K562 (cell line): ENCODE results near the gene PCDH12. TPM values are rescaled to one million over a fixed set of nuclear protein-coding genes. Genes with fewer than 3 reads are reported as not detected.

Experiments
- ARID1B ChIP-seq: fragments of 450-650 bp; IDR thresholded peaks from 2 replicates; pipeline ENCODE4 v1.6.1; 2016; ENCODE audit warnings: antibody characterized with exemption, mild to moderate bottlenecking, inconsistent platforms
- CC2D1A ChIP-seq: fragments of 450-650 bp; IDR thresholded peaks from 2 replicates; pipeline ENCODE4 v1.6.1; 2017; ENCODE audit warnings: mild to moderate bottlenecking
- CREB1 ChIP-seq, 2 experiments: sonication (generic) in 1 of 2; formaldehyde crosslinking in 1 of 2; IDR thresholded peaks; 2 replicates each; pipeline versions ENCODE4 v1.6.1 to v1.8.0; 2012 to 2022; ENCODE audit warnings: inconsistent platforms in 1 of 2, mild to moderate bottlenecking in 1 of 2, missing genetic modification reagents in 1 of 2, moderate library complexity in 1 of 2
- FOSL1 ChIP-seq: fragments of 200-800 bp; sonication (Bioruptor generic); conservative IDR thresholded peaks from 2 replicates; pipeline ENCODE4 v1.6.1; 2016; ENCODE audit warnings: missing genetic modification characterization, missing compliant biosample characterization
- GABPA ChIP-seq: fragments of 200-800 bp; sonication (Bioruptor generic); conservative IDR thresholded peaks from 2 replicates; pipeline ENCODE4 v1.6.1; 2016; ENCODE audit warnings: low read depth, missing genetic modification characterization, missing compliant biosample characterization
- HCFC1 ChIP-seq: IDR thresholded peaks from 2 replicates; pipeline ENCODE4 v1.6.1; 2012; ENCODE audit warnings: low read depth, low read length, improper control_type of control experiment
- MXI1 ChIP-seq: IDR thresholded peaks from 2 replicates; pipeline ENCODE4 v1.6.1; 2011; ENCODE audit warnings: low read depth, mild to moderate bottlenecking, improper control_type of control experiment, low read length
- NFYB ChIP-seq: IDR thresholded peaks from 2 replicates; pipeline ENCODE4 v1.6.1; 2011; ENCODE audit warnings: mild to moderate bottlenecking, moderate library complexity; ENCODE audit not compliant: insufficient read length; ENCODE audit errors: extremely low read depth
- PCBP2 ChIP-seq: fragments of 200-400 bp; formaldehyde crosslinking; IDR thresholded peaks from 2 replicates; pipeline ENCODE4 v1.6.1; 2018; ENCODE audit warnings: low read length, low read depth, mild to moderate bottlenecking, moderate library complexity; ENCODE audit not compliant: poor library complexity, severe bottlenecking
- POLR3A ChIP-seq: IDR thresholded peaks from 2 replicates; pipeline ENCODE4 v1.6.1; 2011; ENCODE audit warnings: borderline replicate concordance, mild to moderate bottlenecking, moderate library complexity; ENCODE audit not compliant: insufficient read length, insufficient read depth; ENCODE audit errors: extremely low read depth
- RBM25 ChIP-seq: fragments of 200-400 bp; formaldehyde crosslinking; IDR thresholded peaks from 2 replicates; pipeline ENCODE4 v1.6.1; 2018; ENCODE audit warnings: low read length, low read depth, moderate library complexity; ENCODE audit not compliant: severe bottlenecking
- RBM34 ChIP-seq: fragments of 200-400 bp; formaldehyde crosslinking; IDR thresholded peaks from 2 replicates; pipeline ENCODE4 v1.6.1; 2018; ENCODE audit warnings: low read length, borderline replicate concordance; ENCODE audit not compliant: insufficient read depth
- STAG1 ChIP-seq: sonication (generic); formaldehyde crosslinking; IDR thresholded peaks from 2 replicates; pipeline ENCODE4 v1.5.0; 2020; ENCODE audit warnings: missing genetic modification reagents, borderline replicate concordance
- STAT5B ChIP-seq: fragments of 250-450 bp; sonication (Bioruptor Pico); IDR thresholded peaks from 2 replicates; pipeline ENCODE4 v1.8.0; 2021; ENCODE audit warnings: mild to moderate bottlenecking, inconsistent platforms
- TAF15 ChIP-seq: fragments of 200-400 bp; formaldehyde crosslinking; IDR thresholded peaks from 2 replicates; pipeline ENCODE4 v1.6.1; 2017; ENCODE audit warnings: mild to moderate bottlenecking, low read depth, low read length, moderate library complexity
- ZNF766 ChIP-seq: fragments of 200-800 bp; sonication (Bioruptor generic); conservative IDR thresholded peaks from 2 replicates; pipeline ENCODE4 v1.6.1; 2016; ENCODE audit warnings: missing genetic modification characterization, missing compliant biosample characterization
- polyA plus RNA-seq, 8 experiments: library from polyadenylated mRNA; depleted of rRNA in 4 of 8; stranded (reverse) in 5 of 8; unstranded in 3 of 8; fragments of >200 nt; fragmentation: Nextera tagmentation in 2 of 8; fragmentation: Illumina TruSeq in 1 of 8; extraction: Ambion mirVana in 2 of 8; extraction: Trizol in 1 of 8; gene quantifications; 2 replicates each; pipeline versions ENCODE4 v1.2.1 to v1.2.3, GENCODE V29; 2011 to 2014; ENCODE audit warnings: inconsistent platforms in 1 of 8, missing spikeins in 1 of 8
- total RNA-seq, 7 experiments: library from RNA; depleted of rRNA in 6 of 7; stranded (reverse); fragments of >200 nt in 6 of 7; fragmentation: Illumina TruSeq in 2 of 7; extraction: Trizol in 2 of 7; gene quantifications; 2 replicates each; pipeline versions ENCODE4 v1.2.1 to v1.2.3, GENCODE V29; 2011 to 2021; ENCODE audit warnings: low replicate concordance in 1 of 7
- TF ChIP-seq, protein P1 (sequence below): fragments of 450-650 bp; IDR thresholded peaks from 2 replicates; pipeline ENCODE4 v1.7.0; 2016; ENCODE audit warnings: borderline replicate concordance
- TF ChIP-seq, protein P2 (sequence below): conservative IDR thresholded peaks from 2 replicates; pipeline ENCODE4 v1.6.1; 2011; ENCODE audit warnings: low read depth, mild to moderate bottlenecking, low read length; ENCODE audit not compliant: control insufficient read depth
- TF ChIP-seq, protein P3 (sequence below): fragments of 250-450 bp; sonication (Bioruptor Pico); IDR thresholded peaks from 2 replicates; pipeline ENCODE4 v1.8.0; 2022; ENCODE audit warnings: inconsistent platforms, mild to moderate bottlenecking, moderate library complexity, borderline replicate concordance
- TF ChIP-seq, protein P4 (sequence below), 2 experiments: fragments of 250-450 bp in 1 of 2; fragments of 450-650 bp in 1 of 2; sonication (Bioruptor Pico) in 1 of 2; IDR thresholded peaks; 2 replicates each; pipeline versions ENCODE4 v1.6.1 to v1.8.0; 2016 to 2021; ENCODE audit warnings: mild to moderate bottlenecking in 2 of 2, moderate library complexity in 2 of 2, missing compliant biosample characterization in 1 of 2, missing genetic modification characterization in 1 of 2

PCDH12 gene
- total and polyA plus RNA-seq, 9 of the 15 experiments (the other 6 are each of a cell fraction or from before 2014, with no cell fraction given) = 0.01 to 0.04 (median 0.01) TPM; not detected in 4

DNA sequence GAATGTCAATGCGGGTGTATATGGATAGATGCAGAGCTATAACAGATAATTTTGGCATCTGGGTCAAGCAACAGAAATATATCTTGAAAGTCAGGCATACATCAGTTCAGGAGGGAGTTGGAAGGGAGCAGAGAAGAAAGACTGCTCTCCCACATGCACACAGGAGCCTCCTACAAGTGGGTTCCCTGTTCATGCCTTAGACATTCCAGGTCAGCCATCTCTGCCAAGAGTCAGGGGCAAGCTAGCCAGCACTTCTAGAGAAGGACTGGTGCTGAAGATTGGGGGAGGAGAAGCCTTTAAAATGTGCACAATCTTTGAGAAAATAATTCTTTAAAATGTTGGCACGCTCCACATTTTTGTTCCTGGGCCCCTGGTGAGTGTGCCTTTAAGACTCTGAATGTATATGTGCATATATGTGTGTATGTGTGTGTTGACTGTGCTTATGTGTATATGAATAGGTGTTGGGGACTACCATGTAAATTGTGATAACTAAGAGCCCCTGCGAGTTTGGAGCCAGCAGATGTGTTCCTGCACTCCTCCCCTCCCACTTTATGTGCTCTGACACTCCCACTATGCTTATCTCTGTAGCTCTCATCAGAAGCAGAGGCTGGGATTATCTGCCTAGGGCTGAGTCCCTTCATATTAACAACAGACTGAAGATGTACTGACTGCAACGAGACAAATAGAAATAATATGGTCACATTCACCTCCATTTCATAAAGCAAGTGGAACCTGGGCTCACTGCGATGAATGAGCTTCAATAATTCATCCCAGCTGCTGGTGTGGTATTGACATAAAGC, 55.8 kb downstream of the PCDH12 start (continued):
- TF ChIP-seq RBM25 (no peak), PCBP2 (no peak), GABPA (tag) (no peak), FOSL1 (tag) (no peak), MXI1 (no peak), NFYB (no peak), POLR3A (no peak), CREB1 (IDR thresholded peaks at IDR 0.05) (no peak), CREB1 (CRISPR knock-in tag; IDR thresholded peaks at IDR 0.05) (no peak), CC2D1A (no peak), ARID1B (peak; percentile 36), TAF15 (no peak), ZNF766 (CRISPR knock-in tag) (no peak), RBM34 (no peak), STAT5B (CRISPR knock-in tag) (no peak), STAG1 (CRISPR knock-in tag) (no peak), HCFC1 (no peak)
- TF ChIP-seq, protein P1, sequence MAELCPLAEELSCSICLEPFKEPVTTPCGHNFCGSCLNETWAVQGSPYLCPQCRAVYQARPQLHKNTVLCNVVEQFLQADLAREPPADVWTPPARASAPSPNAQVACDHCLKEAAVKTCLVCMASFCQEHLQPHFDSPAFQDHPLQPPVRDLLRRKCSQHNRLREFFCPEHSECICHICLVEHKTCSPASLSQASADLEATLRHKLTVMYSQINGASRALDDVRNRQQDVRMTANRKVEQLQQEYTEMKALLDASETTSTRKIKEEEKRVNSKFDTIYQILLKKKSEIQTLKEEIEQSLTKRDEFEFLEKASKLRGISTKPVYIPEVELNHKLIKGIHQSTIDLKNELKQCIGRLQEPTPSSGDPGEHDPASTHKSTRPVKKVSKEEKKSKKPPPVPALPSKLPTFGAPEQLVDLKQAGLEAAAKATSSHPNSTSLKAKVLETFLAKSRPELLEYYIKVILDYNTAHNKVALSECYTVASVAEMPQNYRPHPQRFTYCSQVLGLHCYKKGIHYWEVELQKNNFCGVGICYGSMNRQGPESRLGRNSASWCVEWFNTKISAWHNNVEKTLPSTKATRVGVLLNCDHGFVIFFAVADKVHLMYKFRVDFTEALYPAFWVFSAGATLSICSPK = no peak
- TF ChIP-seq, protein P2, sequence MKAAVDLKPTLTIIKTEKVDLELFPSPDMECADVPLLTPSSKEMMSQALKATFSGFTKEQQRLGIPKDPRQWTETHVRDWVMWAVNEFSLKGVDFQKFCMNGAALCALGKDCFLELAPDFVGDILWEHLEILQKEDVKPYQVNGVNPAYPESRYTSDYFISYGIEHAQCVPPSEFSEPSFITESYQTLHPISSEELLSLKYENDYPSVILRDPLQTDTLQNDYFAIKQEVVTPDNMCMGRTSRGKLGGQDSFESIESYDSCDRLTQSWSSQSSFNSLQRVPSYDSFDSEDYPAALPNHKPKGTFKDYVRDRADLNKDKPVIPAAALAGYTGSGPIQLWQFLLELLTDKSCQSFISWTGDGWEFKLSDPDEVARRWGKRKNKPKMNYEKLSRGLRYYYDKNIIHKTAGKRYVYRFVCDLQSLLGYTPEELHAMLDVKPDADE = no peak
- TF ChIP-seq, protein P3, sequence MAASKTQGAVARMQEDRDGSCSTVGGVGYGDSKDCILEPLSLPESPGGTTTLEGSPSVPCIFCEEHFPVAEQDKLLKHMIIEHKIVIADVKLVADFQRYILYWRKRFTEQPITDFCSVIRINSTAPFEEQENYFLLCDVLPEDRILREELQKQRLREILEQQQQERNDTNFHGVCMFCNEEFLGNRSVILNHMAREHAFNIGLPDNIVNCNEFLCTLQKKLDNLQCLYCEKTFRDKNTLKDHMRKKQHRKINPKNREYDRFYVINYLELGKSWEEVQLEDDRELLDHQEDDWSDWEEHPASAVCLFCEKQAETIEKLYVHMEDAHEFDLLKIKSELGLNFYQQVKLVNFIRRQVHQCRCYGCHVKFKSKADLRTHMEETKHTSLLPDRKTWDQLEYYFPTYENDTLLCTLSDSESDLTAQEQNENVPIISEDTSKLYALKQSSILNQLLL = no peak
- TF ChIP-seq, protein P4, sequence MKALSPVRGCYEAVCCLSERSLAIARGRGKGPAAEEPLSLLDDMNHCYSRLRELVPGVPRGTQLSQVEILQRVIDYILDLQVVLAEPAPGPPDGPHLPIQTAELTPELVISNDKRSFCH (CRISPR knock-in tag; IDR thresholded peaks at IDR 0.05) = no peak
- TF ChIP-seq, protein P4 (tag; IDR thresholded peaks at IDR 0.05) = no peak
